NCI-H345 (cell line): ENCODE data around the gene MFAP3.

Experiments used
- DNase-seq: peaks from one replicate; lab custom pipeline; 2025; lab: John Stamatoyannopoulos, UW

Gene MFAP3

DNA sequence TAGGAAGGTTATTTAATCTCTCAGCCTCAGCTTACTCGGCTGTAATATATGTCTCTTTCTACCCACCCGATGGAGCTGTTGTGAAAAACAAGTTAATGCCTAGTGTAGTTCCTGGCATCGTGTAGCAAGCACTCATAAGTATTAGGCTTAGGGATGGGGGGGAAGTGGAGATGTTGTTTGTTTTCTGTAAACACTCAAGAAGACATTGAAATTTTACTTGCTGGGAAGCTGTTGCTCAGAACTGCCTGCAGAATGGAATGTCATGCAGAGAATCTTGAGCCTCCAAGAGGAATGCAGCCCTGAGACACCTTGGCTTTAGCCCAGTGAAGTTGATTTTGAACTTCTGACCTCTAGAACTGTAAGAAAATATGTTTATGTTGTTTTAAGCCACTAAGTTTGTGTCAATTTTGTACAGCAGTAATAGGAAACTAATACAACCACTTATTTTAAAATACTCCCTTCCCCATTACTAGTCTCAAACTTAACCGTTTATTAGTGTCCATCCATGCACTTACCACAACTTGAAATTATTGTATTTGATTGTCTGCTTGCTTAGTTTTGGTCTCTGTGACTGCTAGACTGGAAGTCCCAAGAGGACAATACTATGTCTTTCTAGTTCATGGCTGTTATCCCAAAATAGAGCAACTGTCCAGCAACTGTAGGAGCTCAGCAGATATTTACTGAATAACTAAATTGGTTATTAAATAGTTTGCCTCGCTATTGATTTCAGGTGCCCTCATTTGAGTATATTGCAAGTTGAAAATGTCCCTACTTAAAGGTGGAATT lies 53.8 kb downstream of the MFAP3 start:
- DNase-seq: no peak

- no peak for DNase-seq
Observed at GRCh38 chr5:154093142-154093532, 54.4 kb downstream of the MFAP3 start.

DNA sequence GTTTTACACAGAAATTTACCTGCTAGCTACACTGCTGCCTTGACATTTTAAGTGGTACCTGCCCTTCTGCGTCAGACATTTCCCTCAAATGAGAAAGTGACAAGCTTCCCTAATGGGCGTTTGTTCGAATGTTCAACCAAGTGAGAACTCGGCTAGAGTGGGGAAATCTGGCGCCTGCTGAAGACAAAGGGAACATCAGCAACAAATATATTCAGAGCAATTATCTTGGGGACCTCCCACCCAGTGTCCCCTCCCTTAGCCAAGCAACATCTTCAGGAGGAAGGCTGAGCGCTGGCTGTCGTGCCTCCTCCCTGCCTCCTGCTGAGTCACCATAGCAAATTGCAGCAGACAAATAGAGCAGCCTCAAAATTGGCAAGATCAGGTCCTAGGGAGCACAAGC lies 57.1 kb downstream of the MFAP3 start:
- peak; percentile 44 for DNase-seq

DNA sequence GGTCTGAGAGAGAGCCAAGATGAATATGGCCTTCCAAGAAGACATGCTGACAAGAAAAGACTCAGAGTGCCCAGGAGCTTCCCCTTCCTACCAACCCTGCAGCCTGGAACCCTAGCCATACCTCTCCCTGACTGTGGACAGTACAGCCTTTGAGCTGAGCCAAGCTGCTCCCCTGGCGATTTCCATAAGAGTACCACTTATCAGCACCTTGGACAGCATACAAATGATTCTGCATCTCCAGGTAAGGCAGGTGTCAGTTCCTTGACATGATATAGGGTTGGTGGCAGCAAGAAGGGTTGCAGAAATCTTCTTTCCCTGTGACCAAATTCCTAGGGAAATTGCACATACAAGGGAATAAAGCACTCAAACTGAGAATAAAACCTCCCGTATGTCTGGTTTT lies 58.3 kb downstream of the MFAP3 start:
- no peak for DNase-seq

GRCh38 chr5:154098465-154098864 lies 59.7 kb downstream of the MFAP3 start:
- no peak for DNase-seq

- DNase-seq: no peak
Observed at GRCh38 chr5:154101184-154101583, 62.4 kb downstream of the MFAP3 start.

DNA sequence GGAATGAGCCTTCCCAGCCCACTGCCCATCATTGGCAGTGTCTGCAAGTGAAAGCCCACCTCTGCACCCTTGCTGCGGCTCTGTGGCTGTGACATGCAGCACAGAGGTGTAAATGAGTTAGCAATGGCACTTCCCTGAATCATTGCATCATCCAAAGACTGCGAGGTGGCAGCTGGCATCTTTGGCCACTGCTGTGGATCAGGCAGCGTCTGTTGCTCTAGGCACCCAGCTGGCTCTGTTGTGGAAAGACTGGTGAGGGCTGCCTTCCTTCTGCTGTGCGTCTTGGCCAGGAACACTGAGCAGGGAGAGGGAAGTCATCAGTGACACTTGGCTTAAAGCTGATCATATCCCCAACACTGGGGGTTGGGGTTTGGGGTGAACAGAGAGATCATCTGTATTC lies 64.5 kb downstream of the MFAP3 start:
- DNase-seq: no peak
